HepG2 (cell line): ENCODE results near the gene SLIT1.

Experiments
- HDAC1 ChIP-seq: sonication (generic); formaldehyde crosslinking; IDR thresholded peaks from 2 replicates; pipeline ENCODE4 v1.5.1; 2020; ENCODE audit warnings: mild to moderate bottlenecking, missing genetic modification reagents
- TF ChIP-seq, protein P1 (sequence below): sonication (generic); formaldehyde crosslinking; IDR thresholded peaks from 2 replicates; pipeline ENCODE4 v1.5.0; 2020; ENCODE audit warnings: mild to moderate bottlenecking, missing genetic modification reagents, moderate library complexity
- TF ChIP-seq, protein P2 (sequence below): sonication (generic); formaldehyde crosslinking; conservative IDR thresholded peaks from 2 replicates; pipeline ENCODE4 v1.5.0; 2020; ENCODE audit warnings: missing genetic modification reagents

DNA sequence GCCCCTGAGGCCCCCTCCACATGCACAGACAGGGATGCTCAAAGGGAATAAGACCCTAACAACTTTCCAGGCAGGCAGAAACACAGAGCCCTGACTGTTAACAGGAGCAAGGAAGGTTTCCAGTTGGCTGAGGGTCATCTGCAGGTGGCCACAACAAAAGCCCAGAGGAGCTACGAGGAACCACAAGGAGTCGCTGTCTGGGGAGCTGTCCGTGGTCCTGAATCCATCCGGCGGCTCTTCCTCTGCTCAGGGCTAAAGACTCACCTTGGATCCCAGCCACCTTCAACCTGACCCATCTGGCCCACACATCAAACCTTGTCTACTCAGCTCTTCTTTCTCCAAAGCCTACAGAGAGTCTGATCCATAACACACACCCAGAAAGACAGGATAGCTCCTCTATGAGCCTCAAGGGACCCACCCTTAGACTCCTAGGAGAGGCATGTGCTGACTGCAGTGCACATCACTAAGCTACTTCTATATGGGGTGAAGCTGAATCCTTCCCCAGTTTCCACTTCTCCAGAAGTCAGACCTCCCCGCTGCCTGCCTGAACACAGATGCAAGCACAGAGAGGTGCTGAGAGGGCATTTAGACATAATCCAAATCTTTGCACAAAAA, 104.0 kb downstream of the SLIT1 start:
- TF ChIP-seq, protein P1, sequence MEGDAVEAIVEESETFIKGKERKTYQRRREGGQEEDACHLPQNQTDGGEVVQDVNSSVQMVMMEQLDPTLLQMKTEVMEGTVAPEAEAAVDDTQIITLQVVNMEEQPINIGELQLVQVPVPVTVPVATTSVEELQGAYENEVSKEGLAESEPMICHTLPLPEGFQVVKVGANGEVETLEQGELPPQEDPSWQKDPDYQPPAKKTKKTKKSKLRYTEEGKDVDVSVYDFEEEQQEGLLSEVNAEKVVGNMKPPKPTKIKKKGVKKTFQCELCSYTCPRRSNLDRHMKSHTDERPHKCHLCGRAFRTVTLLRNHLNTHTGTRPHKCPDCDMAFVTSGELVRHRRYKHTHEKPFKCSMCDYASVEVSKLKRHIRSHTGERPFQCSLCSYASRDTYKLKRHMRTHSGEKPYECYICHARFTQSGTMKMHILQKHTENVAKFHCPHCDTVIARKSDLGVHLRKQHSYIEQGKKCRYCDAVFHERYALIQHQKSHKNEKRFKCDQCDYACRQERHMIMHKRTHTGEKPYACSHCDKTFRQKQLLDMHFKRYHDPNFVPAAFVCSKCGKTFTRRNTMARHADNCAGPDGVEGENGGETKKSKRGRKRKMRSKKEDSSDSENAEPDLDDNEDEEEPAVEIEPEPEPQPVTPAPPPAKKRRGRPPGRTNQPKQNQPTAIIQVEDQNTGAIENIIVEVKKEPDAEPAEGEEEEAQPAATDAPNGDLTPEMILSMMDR = peak; percentile 91
- TF ChIP-seq, protein P2, sequence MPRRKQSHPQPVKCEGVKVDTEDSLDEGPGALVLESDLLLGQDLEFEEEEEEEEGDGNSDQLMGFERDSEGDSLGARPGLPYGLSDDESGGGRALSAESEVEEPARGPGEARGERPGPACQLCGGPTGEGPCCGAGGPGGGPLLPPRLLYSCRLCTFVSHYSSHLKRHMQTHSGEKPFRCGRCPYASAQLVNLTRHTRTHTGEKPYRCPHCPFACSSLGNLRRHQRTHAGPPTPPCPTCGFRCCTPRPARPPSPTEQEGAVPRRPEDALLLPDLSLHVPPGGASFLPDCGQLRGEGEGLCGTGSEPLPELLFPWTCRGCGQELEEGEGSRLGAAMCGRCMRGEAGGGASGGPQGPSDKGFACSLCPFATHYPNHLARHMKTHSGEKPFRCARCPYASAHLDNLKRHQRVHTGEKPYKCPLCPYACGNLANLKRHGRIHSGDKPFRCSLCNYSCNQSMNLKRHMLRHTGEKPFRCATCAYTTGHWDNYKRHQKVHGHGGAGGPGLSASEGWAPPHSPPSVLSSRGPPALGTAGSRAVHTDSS (CRISPR knock-in tag) = no peak
- TF ChIP-seq HDAC1 (CRISPR knock-in tag) = 0 out of 2 replicates have a peak, but pooled peaks have one; percentile 17
